Fibroblast of lung (primary cell): ENCODE data around the gene OGN. TPM values are rescaled to one million over a fixed set of nuclear protein-coding genes. Genes with fewer than 3 reads are reported as not detected.

Experiments
- DNase-seq, 2 donors: peaks; one replicate each; pipeline versions ENCODE4 v3.0.0 to v3.0.0-alpha.2; 2010; ENCODE audit warnings: low read depth in 2 of 2
- H2AFZ ChIP-seq: 2 replicates; pipeline ENCODE4 v1.5.1; 2012; ENCODE audit warnings: low read length, control low read depth, inconsistent platforms
- H3K27ac ChIP-seq: 2 replicates; pipeline ENCODE4 v1.5.1; 2011; ENCODE audit warnings: low read length, control low read depth; ENCODE audit not compliant: insufficient read depth
- H3K27me3 ChIP-seq: 2 replicates; pipeline ENCODE4 v1.5.1; 2011; ENCODE audit warnings: mild to moderate bottlenecking, low read length; ENCODE audit not compliant: control insufficient read depth, insufficient read depth
- H3K36me3 ChIP-seq: 2 replicates; pipeline ENCODE4 v1.5.1; 2011; ENCODE audit warnings: low read length; ENCODE audit not compliant: control insufficient read depth, insufficient read depth
- H3K4me1 ChIP-seq: 2 replicates; pipeline ENCODE4 v1.5.1; 2011; ENCODE audit warnings: low read length; ENCODE audit not compliant: control insufficient read depth, insufficient read depth; ENCODE audit errors: extremely low read depth
- H3K4me2 ChIP-seq: 2 replicates; pipeline ENCODE4 v1.5.1; 2011; ENCODE audit warnings: low read length, control low read depth; ENCODE audit not compliant: insufficient read depth; ENCODE audit errors: extremely low read depth
- H3K4me3 ChIP-seq, 4 experiments: fragments of 200-600 bp in 1 of 4; sonication (generic) in 1 of 4; replicated peaks in 1 of 4; 2 replicates each; pipeline ENCODE4 v1.5.1; 2011 to 2016; ENCODE audit warnings: low read length in 4 of 4, low read depth in 3 of 4, mild to moderate bottlenecking in 3 of 4, control low read depth in 2 of 4, inconsistent platforms in 1 of 4, mixed read lengths in 1 of 4; ENCODE audit not compliant: insufficient read depth in 1 of 4; ENCODE audit errors: control extremely low read depth in 1 of 4
- H3K79me2 ChIP-seq: 2 replicates; pipeline ENCODE4 v1.5.1; 2012; ENCODE audit warnings: mild to moderate bottlenecking, low read length, inconsistent platforms; ENCODE audit not compliant: control insufficient read depth, insufficient read depth
- H3K9ac ChIP-seq: 2 replicates; pipeline ENCODE4 v1.5.1; 2011; ENCODE audit warnings: mild to moderate bottlenecking, low read length, control low read depth; ENCODE audit not compliant: insufficient read depth
- H3K9me3 ChIP-seq: 2 replicates; pipeline ENCODE4 v1.5.1; 2012; ENCODE audit warnings: low read depth, low read length; ENCODE audit not compliant: control insufficient read depth, insufficient read depth
- H4K20me1 ChIP-seq: 2 replicates; pipeline ENCODE4 v1.5.1; 2011; ENCODE audit warnings: low read length; ENCODE audit not compliant: control insufficient read depth, insufficient read depth; ENCODE audit errors: extremely low read depth
- EZH2 ChIP-seq: IDR thresholded peaks from 2 replicates; pipeline ENCODE4 v1.5.1; 2012; ENCODE audit warnings: low read length, control low read depth, mild to moderate bottlenecking; ENCODE audit errors: missing control alignments
- polyA plus RNA-seq, 2 donors: library from polyadenylated mRNA; depleted of rRNA in 1 of 2; stranded (reverse) in 1 of 2; unstranded in 1 of 2; fragments of >200 nt; gene quantifications; 2 replicates each; pipeline ENCODE4 v1.2.1, GENCODE V29; 2011 to 2012; ENCODE audit warnings: missing spikeins in 1 of 2
- total RNA-seq: library from RNA; depleted of rRNA; stranded (reverse); fragments of >200 nt; gene quantifications from 2 replicates; pipeline ENCODE4 v1.2.1, GENCODE V29; 2014
- TF ChIP-seq, protein P1 (sequence below), 2 donors: IDR thresholded peaks in 1 of 2; conservative IDR thresholded peaks in 1 of 2; 1 replicate in 1 of 2; 2 replicates in 1 of 2; pipeline ENCODE4 v1.5.1; 2011 to 2012; ENCODE audit warnings: low read length in 2 of 2, control low read depth in 1 of 2, inconsistent platforms in 1 of 2, low read depth in 1 of 2, mild to moderate bottlenecking in 1 of 2

The OGN gene
- total and polyA plus RNA-seq, 2 donors (not counting 1 experiment from before 2014, with no cell fraction given): 1.2 to 1.3 TPM

DNA sequence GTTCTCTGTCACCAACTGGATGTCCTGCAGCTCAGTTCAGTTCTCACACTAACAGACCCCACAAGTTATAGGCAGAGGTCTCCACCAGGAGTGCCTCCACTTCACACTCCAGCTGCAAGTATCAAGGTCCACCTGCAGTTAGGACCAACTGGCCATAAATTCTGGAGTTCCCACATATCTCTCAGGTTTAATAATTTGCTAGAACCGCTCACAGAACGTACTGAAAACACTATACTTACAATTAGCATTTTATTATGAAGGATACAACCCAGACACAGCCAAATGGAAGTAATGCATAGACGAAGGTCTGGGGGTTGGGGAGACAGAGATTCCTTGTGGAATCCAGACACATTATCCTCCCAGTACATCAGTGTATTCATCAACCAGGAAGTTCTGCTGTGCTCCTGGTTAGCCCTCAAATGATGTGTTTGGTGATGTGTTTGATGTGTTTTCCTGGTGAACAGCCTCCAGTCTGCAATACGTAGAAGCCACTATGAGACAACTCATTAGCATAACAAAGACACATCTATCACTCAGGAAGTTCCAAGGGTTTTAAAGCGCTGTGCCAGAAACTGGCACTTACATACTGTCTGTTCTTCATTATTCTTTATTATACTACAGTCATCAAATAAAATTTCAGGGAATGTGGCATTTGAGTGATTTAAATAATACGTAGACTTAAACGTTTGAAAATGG, 25.4 kb downstream of the OGN start:
- Histone ChIP-seq H3K36me3 (no peaks in the 10 kb centered on the region), H4K20me1 (no peaks in the 10 kb centered on the region), H3K27me3 (no peaks in the 10 kb centered on the region), H3K4me2 (no peak overlapping the region), H3K27ac (no peak overlapping the region), H3K4me1 (no peaks in the 10 kb centered on the region), H3K9ac (no peak overlapping the region), H3K9me3 (no peaks in the 10 kb centered on the region), H2AFZ (peak overlapping the region; percentile 33), H3K4me3 (no peak overlapping the region), H3K79me2 (no peaks in the 10 kb centered on the region)
- no peak for TF ChIP-seq EZH2
- TF ChIP-seq, protein P1, sequence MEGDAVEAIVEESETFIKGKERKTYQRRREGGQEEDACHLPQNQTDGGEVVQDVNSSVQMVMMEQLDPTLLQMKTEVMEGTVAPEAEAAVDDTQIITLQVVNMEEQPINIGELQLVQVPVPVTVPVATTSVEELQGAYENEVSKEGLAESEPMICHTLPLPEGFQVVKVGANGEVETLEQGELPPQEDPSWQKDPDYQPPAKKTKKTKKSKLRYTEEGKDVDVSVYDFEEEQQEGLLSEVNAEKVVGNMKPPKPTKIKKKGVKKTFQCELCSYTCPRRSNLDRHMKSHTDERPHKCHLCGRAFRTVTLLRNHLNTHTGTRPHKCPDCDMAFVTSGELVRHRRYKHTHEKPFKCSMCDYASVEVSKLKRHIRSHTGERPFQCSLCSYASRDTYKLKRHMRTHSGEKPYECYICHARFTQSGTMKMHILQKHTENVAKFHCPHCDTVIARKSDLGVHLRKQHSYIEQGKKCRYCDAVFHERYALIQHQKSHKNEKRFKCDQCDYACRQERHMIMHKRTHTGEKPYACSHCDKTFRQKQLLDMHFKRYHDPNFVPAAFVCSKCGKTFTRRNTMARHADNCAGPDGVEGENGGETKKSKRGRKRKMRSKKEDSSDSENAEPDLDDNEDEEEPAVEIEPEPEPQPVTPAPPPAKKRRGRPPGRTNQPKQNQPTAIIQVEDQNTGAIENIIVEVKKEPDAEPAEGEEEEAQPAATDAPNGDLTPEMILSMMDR (conservative IDR thresholded peaks at IDR 0.05 in 1 of 2, IDR thresholded peaks at IDR 0.05 in 1 of 2; ENCODE audit: low read depth in 1 of 2, low read length in 2 of 2): no peak
- peak; percentile 29 to 92 for DNase-seq

GRCh38 chr9:92377876-92378275, 26.5 kb downstream of the OGN start:
- Histone ChIP-seq H3K4me2 (no peak overlapping the region), H3K4me3 (no peak overlapping the region), H3K27me3 (no peaks in the 10 kb centered on the region), H3K36me3 (no peaks in the 10 kb centered on the region), H3K9me3 (no peaks in the 10 kb centered on the region), H3K4me1 (no peaks in the 10 kb centered on the region), H4K20me1 (no peaks in the 10 kb centered on the region), H3K9ac (no peak overlapping the region), H3K27ac (no peak overlapping the region), H3K79me2 (no peaks in the 10 kb centered on the region), H2AFZ (peak overlapping the region; percentile 5)
- no peak for TF ChIP-seq EZH2
- TF ChIP-seq, protein P1 (conservative IDR thresholded peaks at IDR 0.05 in 1 of 2, IDR thresholded peaks at IDR 0.05 in 1 of 2; ENCODE audit: low read depth in 1 of 2, low read length in 2 of 2): no peak
- DNase-seq: no peak

- Histone ChIP-seq H2AFZ (no peak overlapping the region), H3K9me3 (no peaks in the 10 kb centered on the region), H3K4me3 (no peak overlapping the region), H4K20me1 (no peaks in the 10 kb centered on the region), H3K36me3 (no peaks in the 10 kb centered on the region), H3K27me3 (no peaks in the 10 kb centered on the region), H3K27ac (no peak overlapping the region), H3K79me2 (no peaks in the 10 kb centered on the region), H3K4me2 (no peak overlapping the region), H3K4me1 (no peaks in the 10 kb centered on the region), H3K9ac (no peak overlapping the region)
- TF ChIP-seq, protein P1 (conservative IDR thresholded peaks at IDR 0.05 in 1 of 2, IDR thresholded peaks at IDR 0.05 in 1 of 2; ENCODE audit: low read depth in 1 of 2, low read length in 2 of 2): no peak
- TF ChIP-seq EZH2: no peak
- no peak for DNase-seq
These were observed 31.2 kb downstream of the OGN start for GRCh38 chr9:92373167-92373566.
